ENCODE results near the gene LRRTM4. TPM values are rescaled to one million over a fixed set of nuclear protein-coding genes. Genes with fewer than 3 reads are reported as not detected.
"Not testable (repeated sequence)": the region's sequence is repeated elsewhere in the genome, so short reads cannot be mapped to it uniquely, and the experiment has no call there.

Gene LRRTM4
- total RNA-seq, 1 experiment from 2014 or later = 9.4 TPM

DNA sequence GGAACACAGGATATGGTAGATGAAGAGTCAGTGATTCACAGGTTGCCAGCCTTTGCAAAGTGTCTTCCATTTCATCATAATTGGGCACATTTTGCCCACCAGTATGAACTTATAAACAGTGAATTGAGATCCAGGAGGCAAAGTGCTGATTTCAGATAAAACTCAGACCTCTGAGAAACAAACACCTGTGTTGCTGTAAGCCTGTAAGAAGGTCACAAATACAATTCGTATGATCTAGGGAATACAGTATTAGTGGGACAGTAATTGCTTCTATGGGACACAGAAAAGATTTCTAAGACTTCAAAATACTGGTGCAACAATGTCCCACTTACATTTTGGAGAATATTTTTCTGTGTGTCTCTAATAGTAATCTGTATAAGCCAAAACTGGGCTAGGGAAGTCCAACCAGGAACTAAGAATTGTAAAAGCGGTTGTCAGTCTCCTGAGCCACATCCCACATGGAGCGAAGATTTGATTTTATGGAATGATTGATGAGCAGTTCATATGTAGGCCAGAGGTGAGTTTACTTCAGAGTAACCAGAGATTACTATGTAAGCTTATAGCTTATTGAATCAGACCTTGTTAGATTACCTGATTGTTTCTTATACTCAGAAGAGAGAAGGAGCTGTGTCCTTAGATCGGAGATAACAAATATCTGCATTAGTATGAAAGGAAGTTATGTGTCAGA, 728.4 kb downstream of the LRRTM4 start (continued):
- TF ChIP-seq, protein P1, sequence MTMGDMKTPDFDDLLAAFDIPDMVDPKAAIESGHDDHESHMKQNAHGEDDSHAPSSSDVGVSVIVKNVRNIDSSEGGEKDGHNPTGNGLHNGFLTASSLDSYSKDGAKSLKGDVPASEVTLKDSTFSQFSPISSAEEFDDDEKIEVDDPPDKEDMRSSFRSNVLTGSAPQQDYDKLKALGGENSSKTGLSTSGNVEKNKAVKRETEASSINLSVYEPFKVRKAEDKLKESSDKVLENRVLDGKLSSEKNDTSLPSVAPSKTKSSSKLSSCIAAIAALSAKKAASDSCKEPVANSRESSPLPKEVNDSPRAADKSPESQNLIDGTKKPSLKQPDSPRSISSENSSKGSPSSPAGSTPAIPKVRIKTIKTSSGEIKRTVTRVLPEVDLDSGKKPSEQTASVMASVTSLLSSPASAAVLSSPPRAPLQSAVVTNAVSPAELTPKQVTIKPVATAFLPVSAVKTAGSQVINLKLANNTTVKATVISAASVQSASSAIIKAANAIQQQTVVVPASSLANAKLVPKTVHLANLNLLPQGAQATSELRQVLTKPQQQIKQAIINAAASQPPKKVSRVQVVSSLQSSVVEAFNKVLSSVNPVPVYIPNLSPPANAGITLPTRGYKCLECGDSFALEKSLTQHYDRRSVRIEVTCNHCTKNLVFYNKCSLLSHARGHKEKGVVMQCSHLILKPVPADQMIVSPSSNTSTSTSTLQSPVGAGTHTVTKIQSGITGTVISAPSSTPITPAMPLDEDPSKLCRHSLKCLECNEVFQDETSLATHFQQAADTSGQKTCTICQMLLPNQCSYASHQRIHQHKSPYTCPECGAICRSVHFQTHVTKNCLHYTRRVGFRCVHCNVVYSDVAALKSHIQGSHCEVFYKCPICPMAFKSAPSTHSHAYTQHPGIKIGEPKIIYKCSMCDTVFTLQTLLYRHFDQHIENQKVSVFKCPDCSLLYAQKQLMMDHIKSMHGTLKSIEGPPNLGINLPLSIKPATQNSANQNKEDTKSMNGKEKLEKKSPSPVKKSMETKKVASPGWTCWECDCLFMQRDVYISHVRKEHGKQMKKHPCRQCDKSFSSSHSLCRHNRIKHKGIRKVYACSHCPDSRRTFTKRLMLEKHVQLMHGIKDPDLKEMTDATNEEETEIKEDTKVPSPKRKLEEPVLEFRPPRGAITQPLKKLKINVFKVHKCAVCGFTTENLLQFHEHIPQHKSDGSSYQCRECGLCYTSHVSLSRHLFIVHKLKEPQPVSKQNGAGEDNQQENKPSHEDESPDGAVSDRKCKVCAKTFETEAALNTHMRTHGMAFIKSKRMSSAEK (CRISPR knock-in tag; IDR thresholded peaks at IDR 0.05; ENCODE audit: borderline replicate concordance) = no peak
- TF ChIP-seq NR3C1 (CRISPR knock-in tag; conservative IDR thresholded peaks at IDR 0.05; ENCODE audit: low read depth) = no peak
- no peak for TF ChIP-seq OVOL2 (CRISPR knock-in tag; IDR thresholded peaks at IDR 0.05; ENCODE audit: borderline replicate concordance)
- TF ChIP-seq ZMAT4 (CRISPR knock-in tag; IDR thresholded peaks at IDR 0.05) = no peak
- TF ChIP-seq TP53 (CRISPR knock-in tag; IDR thresholded peaks at IDR 0.05) = no peak
- TF ChIP-seq NFATC4 (CRISPR knock-in tag; IDR thresholded peaks at IDR 0.05) = no peak
- no peak for TF ChIP-seq MAX (CRISPR knock-in tag; IDR thresholded peaks at IDR 0.05)
- TF ChIP-seq SMAD3 (CRISPR knock-in tag; IDR thresholded peaks at IDR 0.05; ENCODE audit: borderline replicate concordance) = no peak
- TF ChIP-seq, protein P2, sequence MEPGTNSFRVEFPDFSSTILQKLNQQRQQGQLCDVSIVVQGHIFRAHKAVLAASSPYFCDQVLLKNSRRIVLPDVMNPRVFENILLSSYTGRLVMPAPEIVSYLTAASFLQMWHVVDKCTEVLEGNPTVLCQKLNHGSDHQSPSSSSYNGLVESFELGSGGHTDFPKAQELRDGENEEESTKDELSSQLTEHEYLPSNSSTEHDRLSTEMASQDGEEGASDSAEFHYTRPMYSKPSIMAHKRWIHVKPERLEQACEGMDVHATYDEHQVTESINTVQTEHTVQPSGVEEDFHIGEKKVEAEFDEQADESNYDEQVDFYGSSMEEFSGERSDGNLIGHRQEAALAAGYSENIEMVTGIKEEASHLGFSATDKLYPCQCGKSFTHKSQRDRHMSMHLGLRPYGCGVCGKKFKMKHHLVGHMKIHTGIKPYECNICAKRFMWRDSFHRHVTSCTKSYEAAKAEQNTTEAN (CRISPR knock-in tag; IDR thresholded peaks at IDR 0.05) = no peak
- TF ChIP-seq, protein P3, sequence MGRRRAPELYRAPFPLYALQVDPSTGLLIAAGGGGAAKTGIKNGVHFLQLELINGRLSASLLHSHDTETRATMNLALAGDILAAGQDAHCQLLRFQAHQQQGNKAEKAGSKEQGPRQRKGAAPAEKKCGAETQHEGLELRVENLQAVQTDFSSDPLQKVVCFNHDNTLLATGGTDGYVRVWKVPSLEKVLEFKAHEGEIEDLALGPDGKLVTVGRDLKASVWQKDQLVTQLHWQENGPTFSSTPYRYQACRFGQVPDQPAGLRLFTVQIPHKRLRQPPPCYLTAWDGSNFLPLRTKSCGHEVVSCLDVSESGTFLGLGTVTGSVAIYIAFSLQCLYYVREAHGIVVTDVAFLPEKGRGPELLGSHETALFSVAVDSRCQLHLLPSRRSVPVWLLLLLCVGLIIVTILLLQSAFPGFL (CRISPR knock-in tag; IDR thresholded peaks at IDR 0.05; ENCODE audit: borderline replicate concordance) = no peak
- TF ChIP-seq, protein P4, sequence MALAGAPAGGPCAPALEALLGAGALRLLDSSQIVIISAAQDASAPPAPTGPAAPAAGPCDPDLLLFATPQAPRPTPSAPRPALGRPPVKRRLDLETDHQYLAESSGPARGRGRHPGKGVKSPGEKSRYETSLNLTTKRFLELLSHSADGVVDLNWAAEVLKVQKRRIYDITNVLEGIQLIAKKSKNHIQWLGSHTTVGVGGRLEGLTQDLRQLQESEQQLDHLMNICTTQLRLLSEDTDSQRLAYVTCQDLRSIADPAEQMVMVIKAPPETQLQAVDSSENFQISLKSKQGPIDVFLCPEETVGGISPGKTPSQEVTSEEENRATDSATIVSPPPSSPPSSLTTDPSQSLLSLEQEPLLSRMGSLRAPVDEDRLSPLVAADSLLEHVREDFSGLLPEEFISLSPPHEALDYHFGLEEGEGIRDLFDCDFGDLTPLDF (CRISPR knock-in tag; IDR thresholded peaks at IDR 0.05) = no peak
- TF ChIP-seq NR1H2 (CRISPR knock-in tag; IDR thresholded peaks at IDR 0.05) = no peak
- no peak for TF ChIP-seq E2F5 (CRISPR knock-in tag; IDR thresholded peaks at IDR 0.05)
- no peak for TF ChIP-seq SOX15 (CRISPR knock-in tag; IDR thresholded peaks at IDR 0.05)
- TF ChIP-seq, protein P5, sequence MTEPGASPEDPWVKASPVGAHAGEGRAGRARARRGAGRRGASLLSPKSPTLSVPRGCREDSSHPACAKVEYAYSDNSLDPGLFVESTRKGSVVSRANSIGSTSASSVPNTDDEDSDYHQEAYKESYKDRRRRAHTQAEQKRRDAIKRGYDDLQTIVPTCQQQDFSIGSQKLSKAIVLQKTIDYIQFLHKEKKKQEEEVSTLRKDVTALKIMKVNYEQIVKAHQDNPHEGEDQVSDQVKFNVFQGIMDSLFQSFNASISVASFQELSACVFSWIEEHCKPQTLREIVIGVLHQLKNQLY (CRISPR knock-in tag; IDR thresholded peaks at IDR 0.05) = no peak
- TF ChIP-seq GRHL2 (CRISPR knock-in tag; IDR thresholded peaks at IDR 0.05; ENCODE audit: insufficient replicate concordance, severe bottlenecking) = no peak

GRCh38 chr2:76781313-76781712, 740.9 kb downstream of the LRRTM4 start:
- H3K27me3 Mint-ChIP-seq (ENCODE audit: low read depth); CTCF ChIA-PET; POLR2A ChIA-PET; ATAC-seq: not testable (repeated sequence)
- Mint-ChIP-seq H3K36me3 (peaks cover 15% of the 10 kb centered on the region), H3K9me3 (peaks cover 15% of the 10 kb centered on the region), H3K4me3 (peak overlapping the region; percentile 68), H3K27ac (peak overlapping the region; percentile 83), H3K4me1 (peaks cover 38% of the 10 kb centered on the region)
- DNase-seq (ENCODE audit: low spot score) = peak; percentile 12

Measured in WTC11 (cell line).